G401 (cell line): ENCODE results near the gene TPX2. TPM values are rescaled to one million over a fixed set of nuclear protein-coding genes. Genes with fewer than 3 reads are reported as not detected.

ENCODE experiments used
- DNase-seq: peaks from one replicate; pipeline ENCODE4 v3.0.0-alpha.2; 2015; ENCODE audit warnings: low spot score
- in situ Hi-C: cut with HindIII; loops from 2 replicates; pipeline ENCODE4 v1.10.0; 2016; ENCODE audit warnings: low sequenced_read_pairs, mixed read lengths
- total RNA-seq: library from RNA; depleted of rRNA; stranded (reverse); fragments of >200 nt; shearing (Covaris generic); gene quantifications from 2 replicates; pipeline ENCODE4 v1.2.3, GENCODE V29; 2014

Gene TPX2
- total RNA-seq, 1 experiment from 2014 or later: 155 TPM

- DNase-seq: no peak
- in situ Hi-C loops: no loop called here
Observed at GRCh38 chr20:31705191-31705590, 33.9 kb upstream of the TPX2 start.

GRCh38 chr20:31705598-31706597 is 33.2 kb upstream of the TPX2 start:
- in situ Hi-C loops: no loop called here
- DNase-seq: no peak

GRCh38 chr20:31706607-31707257 is 32.4 kb upstream of the TPX2 start:
- no peak for DNase-seq
- in situ Hi-C loops: no loop called here

GRCh38 chr20:31707258-31707615 is 31.9 kb upstream of the TPX2 start:
- in situ Hi-C loops: no loop called here

GRCh38 chr20:31707994-31708735 is 30.9 kb upstream of the TPX2 start:
- DNase-seq: no peak
- in situ Hi-C loops: no loop called here

More at GRCh38 chr20:31707258-31707615, 31.9 kb upstream of the TPX2 start:
- DNase-seq: no peak

- DNase-seq: no peak
- in situ Hi-C loops: no loop called here
Observed at GRCh38 chr20:31708736-31709534, 30.2 kb upstream of the TPX2 start.

GRCh38 chr20:31709939-31710338 is 29.2 kb upstream of the TPX2 start:
- in situ Hi-C loops: no loop called here
- no peak for DNase-seq

- DNase-seq: peak; percentile 75
- in situ Hi-C loops: no loop called here
Observed at GRCh38 chr20:31710423-31711108, 28.5 kb upstream of the TPX2 start.

- DNase-seq: no peak
- in situ Hi-C loops: no loop called here
Observed at GRCh38 chr20:31711179-31712111, 27.6 kb upstream of the TPX2 start.

- in situ Hi-C loops: no loop called here
- peak; percentile 70 for DNase-seq
Observed at GRCh38 chr20:31712112-31712553, 27.0 kb upstream of the TPX2 start.

GRCh38 chr20:31712564-31713311 is 26.4 kb upstream of the TPX2 start:
- in situ Hi-C loops: no loop called here

GRCh38 chr20:31713312-31714273 is 25.5 kb upstream of the TPX2 start:
- DNase-seq: no peak
- in situ Hi-C loops: no loop called here

More at GRCh38 chr20:31712564-31713311, 26.4 kb upstream of the TPX2 start:
- peak; percentile 64 for DNase-seq

GRCh38 chr20:31715766-31716165 is 23.3 kb upstream of the TPX2 start:
- no peak for DNase-seq
- in situ Hi-C loops: no loop called here

- no peak for DNase-seq
- in situ Hi-C loops: no loop called here
Observed at GRCh38 chr20:31716351-31716750, 22.7 kb upstream of the TPX2 start.

- in situ Hi-C loops: no loop called here
Observed at GRCh38 chr20:31716818-31717477, 22.1 kb upstream of the TPX2 start.

More at GRCh38 chr20:31716818-31717477, 22.1 kb upstream of the TPX2 start:
- DNase-seq: no peak
